HG02885 (cell line): ENCODE results near the gene PACS2.
"Not testable (repeated sequence)": the region's sequence is repeated elsewhere in the genome, so short reads cannot be mapped to it uniquely, and the experiment has no call there.

Experiments
- ATAC-seq: cut with Tn5 transposase; IDR thresholded peaks from one replicate; pipeline ENCODE4 v1.9.1; 2021; ENCODE audit warnings: mild to moderate bottlenecking; ENCODE audit not compliant: unreplicated experiment, poor library complexity

The PACS2 gene

DNA sequence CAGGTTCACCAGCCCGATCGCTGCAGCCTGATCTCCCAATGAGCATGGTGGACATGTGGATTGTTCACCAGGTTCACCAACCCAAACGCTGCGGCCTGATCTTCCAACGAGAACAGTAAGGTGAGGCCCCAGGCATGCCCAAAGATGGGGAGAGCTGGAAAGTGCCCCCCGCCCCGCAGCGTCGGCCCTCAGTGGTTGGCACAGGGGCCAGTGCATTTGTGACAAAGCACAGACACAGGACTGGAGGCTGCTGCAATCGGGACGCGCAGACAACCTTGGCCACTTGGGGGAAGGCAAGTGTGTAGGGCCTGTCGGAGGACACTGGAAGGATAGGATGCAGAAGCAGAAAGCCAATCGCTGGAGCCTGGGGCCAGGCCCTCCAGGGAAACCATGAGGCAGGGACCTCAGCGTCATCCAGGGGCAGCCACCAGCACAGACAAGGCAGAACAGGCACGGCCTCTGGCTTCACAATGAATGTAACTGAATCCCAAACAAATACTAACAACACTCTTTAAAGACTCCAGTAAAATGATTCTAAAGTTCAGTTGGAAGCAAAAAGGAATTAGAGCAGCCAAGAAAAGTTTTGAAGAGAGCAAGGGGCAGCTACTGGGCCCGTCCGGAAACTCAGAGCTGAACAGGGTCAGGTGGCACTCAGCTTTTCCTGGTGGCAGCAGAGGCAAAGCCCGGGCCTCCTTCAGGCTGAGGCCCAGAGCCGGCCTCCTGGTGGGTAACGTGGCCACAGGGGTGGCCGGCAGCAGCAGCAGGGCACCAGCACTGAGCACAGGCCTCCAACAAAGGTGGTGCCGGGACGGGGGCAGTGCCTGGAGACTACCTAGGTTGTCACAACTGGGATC lies 27.1 kb upstream of the PACS2 start:
- no peak for ATAC-seq

DNA sequence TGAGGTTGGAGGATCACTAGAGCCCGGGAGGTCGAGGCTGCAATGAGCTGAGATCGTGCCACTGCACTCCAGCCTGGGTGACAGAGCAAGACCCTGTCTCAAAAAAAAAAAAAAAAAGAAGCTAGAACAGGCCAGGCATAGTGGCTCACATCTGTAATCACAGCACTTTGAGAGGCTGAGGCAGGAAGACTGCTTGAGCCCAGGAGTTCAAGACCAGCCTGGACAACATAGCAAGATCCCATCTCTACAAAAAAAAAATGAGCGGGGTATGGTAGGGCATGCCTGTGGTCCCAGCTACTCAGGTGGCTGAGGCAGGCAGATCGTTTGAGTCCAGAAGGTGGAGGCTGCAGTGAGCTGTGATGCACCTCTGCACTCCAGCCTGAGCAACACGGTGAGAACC lies 25.6 kb upstream of the PACS2 start:
- ATAC-seq: not testable (repeated sequence)

DNA sequence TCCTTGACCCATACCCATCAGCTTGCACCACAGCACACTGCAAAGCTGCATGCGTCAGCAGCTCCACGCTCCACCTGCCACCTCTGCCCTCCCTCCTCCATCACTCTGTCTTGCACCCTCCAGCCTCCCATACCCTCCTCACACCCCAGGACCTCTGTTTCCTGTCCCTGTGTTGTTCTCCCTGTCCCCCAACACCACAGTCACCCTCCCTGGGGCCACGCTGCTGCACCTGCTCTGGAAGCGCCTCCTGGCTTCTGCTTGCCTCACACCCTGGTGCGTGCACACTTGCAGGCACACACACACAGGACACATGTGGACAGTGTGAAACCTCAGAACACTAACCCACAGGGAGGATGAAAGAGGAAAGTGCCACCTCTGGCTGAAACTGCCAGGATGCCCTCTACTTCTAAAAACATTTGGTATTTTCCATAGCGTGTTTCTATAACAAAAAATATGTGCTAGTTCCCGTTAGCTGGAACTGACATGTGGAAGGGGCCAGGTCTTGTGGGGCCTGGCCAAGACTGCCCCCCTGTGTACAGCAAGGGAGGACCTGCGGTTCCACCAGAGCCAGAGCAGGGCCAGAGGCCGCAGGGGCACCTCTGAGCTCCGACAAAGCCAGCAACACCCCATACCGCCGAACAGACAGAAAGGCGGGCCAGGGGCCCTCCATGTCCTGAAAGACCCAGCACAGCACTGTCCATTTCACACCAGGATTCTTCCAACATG lies 23.8 kb upstream of the PACS2 start:
- ATAC-seq: no peak

DNA sequence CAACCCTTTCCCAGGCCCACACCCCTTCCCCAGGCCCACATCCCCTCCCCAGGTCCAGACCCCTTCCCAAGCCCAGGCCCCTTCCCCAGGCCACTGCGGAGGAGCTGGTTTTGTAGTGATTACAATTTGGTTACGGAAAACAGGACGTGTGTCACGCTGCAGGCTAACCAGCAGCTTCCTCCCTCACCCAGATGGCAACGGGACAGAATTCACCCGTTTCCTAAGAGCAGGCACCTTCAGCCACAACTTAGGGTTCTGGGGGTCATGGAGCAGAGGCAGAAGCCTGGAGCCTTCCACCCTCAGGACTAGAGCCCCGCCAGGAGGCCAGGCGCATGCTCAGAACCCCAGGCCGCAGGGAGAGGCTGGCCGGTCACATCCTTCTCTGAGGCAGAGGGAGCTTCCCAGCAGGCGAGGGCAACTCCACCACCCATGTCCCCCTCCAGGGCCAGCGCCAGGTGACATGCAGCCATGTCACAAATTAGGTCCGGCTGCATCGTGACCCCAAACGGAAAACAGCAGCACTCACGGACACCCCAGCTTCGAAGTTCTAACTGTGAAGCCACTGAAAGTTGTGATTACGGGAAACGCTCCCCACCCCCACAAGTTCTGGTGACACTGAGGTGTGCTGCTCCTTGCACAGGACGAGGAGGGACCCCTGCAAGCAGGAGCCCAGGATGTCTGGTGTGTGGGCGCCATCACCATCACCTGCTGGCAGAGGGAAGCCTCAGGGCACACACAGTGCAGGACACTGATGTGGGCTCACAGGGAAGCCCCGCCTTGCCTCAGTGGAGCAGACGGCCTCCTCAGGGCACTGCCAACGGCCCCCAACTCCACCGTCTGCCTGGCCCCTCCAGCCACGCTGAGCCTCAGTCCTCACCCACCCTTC lies 21.5 kb upstream of the PACS2 start:
- ATAC-seq: no peak

DNA sequence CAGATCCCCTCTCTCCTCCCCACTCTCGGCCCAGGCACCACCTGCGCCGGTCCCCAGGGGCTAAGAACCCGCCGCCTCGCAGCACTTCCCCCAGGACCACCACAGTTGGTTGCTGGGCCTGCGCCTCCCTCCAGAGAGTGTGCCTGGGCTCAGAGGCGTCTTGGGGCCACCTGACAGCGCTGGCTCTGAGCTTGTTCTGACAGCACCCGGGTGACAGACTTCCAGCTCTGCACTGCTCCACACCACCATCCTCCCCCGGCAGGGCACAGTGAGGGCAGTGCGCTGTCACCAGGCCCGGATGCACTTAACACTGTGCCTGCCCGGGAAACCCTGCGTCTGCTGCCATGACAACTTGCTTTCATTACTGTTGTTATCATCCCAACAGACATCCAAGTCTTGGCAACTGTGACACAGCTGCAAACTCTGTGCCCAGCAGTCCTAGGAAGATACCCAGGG lies 20.4 kb upstream of the PACS2 start:
- peak; percentile 43 for ATAC-seq

DNA sequence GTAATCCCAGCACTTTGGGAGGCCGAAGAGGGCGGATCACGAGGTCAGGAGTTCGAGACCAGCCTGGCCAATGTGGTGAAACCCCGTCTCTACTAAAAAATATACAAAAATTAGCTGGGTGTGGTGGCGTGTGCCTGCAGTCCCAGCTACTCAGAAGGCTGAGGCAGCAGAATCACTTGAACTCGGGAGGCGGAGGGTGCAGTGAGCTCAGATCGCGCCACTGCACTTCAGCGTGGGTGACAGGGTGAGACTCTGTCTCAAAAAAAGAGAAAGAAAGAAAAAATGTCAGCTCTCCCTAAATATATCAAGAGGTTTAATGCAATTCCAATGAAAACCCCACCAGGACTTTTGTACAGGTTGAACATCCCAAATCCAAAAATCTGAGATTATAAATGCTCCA lies 17.2 kb upstream of the PACS2 start:
- ATAC-seq: not testable (repeated sequence)

DNA sequence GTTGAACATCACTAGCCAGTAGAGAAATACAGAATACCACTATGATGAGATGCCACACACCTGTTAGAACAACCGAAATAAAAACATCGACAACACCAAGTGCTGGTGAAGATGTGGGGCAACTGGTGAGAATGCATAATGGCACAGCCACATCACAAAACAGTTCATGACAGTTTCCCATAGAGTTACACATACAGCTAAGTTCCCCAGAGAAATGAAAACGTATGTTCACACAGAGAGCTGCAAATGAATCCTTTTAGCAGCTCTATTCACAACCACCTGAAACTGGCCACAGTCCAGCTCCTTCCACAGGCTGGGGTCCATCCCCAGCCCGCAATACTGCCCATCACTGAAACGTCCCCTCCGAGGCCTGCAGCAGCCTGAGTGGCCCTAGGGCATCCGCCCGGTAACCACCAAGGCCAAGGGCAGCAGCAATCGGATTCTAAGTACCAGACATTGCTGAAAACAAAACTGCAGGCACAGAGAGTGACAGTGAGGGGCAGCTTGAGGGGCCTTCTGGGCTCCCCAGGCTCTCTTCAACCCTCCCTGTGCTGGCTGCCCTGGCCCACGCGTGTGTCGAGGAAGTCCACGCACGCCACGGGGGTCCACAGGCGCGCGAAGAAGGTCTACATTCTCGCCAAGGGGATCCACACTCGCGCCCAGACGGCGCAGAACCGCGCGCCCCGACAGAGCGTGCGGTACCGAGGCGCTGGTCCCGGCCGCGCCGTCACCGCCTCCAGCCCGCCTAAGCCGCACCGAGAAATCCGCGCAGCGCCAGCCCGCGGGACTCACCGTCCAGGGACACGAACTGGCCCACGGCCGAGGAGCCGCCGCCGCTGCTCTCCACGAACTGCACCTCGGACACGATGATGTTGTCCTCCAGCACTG lies 14.7 kb upstream of the PACS2 start:
- ATAC-seq: peak; percentile 16

DNA sequence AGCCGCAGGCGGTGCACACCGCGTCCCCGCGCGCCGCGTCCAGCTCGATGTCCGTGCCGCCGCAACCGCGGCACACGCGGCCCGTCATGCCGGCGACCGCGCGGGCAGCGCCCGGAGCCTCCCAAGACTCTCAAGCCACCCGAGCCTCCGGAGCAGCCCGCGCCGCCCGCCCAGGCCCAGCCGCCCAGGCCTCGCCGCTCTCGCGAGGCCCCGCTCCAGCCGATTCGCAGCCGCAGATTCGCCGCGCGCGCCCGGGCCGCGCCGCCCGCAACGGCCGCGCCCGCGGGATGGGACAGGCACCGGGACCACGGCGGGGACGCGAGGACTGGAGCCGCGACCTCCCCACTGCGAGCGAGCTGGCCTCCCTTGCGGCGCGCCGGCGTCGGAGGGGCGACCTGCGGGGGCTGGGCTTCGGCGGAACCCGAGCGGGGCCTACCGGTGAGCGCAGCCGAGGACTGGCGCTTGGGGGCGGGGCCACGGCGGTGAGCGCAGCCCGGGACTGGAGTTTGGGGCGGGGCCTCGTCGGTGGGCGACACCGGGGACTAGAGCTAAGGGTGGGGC lies 13.9 kb upstream of the PACS2 start, which contains the start of gene BRF1:
BRF1 (minus strand) TSS at position 460 of the 561 bp plus-strand sequence; CDS start at position 88, 372 bp downstream.
- ATAC-seq: peak; percentile 86

DNA sequence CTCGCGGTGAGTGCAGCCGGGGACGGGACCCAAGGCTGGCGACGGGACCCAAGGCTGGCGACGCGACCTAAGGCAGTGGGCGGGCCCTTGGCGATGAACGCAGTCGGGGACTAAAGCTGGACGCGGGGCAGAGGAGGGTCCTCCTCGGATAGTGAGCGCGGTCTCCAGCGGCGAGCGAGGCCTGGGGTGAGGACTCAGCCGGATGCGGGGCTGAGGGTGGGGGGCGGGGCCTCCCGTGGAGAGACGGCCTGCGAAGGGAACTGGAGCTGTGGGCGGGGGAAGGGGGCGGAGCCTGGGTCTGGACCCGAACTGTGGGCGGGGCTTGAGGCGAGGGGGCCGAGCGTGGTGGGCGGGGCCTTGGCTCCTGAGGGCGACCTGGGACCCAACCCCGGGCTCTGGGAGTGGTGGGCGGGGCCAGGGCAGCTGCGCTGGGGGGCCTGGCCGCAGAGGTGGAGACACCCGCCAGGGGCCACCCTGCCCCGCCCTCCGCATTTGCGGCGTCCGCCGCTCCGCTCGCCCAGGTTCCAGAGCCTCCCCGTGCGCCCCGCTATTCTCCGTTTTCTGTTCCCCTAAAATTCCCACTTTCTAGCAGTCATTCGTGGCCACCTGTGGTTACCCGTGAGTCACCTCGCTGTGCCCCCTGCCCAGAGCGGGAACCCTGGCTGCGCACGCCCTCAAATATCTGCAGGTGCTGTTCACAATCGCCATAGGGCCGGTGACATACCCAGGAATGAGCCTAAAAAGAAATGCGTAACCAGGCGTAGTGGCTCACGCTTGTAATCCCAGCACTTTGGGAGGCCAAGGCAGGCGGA lies 13.2 kb upstream of the PACS2 start:
- peak; percentile 69 for ATAC-seq

DNA sequence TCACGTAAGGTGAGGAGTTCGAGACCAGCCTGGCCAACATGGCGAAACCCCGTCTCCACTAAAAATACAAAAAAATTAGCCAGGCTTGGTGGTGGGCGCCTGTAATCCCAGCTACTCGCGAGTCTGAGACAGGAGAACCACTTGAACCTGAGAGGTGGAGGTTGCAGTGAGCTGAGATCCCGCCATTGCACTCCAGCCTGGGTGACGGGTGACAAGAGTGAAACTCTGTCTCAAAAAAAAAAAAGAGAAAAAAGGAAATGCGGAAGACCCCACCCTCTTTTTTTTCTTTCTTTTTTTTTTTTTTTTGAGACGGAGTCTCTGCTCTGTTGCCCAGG lies 12.7 kb upstream of the PACS2 start:
- not testable (repeated sequence) for ATAC-seq

DNA sequence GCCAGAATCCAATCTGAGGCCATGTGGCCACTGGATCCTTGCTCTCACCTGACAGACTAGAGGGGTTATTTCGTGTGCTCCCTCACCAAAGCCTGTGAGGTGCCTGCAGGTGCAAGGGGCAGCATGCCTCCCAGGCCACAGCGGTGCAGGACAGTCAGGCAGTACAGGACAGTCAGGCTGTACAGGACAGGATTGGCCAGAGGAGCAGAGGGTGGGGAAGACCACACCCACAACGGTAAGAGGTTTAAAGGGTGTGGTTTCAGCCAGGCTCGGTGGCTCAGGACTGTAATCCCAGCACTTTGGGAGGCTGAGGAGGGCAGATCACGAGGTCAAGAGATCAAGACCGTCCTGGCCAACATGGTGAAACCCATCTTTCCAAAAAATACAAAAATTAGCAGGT lies 10.6 kb upstream of the PACS2 start:
- no peak for ATAC-seq

DNA sequence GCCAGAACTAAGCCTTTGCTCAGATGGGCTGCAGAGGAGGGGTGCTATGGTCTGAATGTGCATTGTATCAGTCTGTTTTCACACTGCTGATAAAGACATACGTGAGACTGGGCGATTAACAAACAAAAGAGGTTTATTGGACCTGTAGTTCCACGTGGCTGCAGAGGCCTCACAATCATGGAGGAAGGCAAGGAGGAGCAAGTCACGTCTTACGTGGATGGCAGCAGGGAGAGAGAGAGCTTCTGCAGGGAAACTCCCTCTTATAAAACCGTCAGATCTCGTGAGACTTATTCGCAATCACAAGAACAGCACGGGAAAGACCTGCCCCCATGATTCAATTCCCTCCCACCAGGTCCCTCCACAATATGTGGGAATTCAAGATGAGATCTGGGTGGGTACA lies 10.0 kb upstream of the PACS2 start:
- no peak for ATAC-seq

DNA sequence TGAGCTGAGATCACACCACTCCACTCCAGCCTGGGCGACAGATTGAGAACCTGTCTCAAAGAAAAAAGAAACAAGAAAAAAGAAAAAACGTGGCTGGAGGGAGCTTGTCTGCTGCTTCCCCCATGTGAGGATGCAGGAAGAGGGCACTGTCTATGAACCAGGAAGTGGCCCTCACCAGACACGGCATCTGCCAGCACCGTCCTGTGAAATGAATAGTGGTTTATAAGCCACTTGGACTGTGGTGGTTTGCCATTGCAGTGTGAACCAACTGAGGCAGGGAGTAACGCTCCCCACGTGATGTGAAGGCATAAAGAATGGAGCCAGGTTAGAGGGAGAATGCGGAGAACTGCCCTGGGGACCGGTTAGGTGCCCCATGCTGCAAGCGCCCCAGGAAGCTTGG lies 9.2 kb upstream of the PACS2 start:
- ATAC-seq: no peak

DNA sequence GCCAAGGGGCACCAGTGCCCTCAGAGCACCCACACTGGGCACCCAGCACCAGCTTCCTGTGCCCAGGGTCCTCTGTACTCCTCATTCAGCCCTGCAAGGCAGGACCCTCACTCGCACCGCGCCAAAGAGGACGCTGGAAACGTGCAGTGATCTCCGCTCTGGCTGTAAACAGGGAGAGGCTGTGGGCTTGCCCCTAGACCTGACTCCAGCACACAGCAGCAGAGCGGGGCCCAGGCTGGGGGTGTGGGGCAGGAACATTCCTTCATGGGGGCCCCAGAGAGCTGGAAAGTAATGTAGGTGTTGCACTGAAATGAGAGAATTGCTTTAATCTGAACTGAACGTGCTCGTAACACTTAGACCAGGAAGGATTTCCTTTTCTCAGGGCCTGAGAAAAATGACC lies 8.8 kb upstream of the PACS2 start:
- ATAC-seq: no peak

DNA sequence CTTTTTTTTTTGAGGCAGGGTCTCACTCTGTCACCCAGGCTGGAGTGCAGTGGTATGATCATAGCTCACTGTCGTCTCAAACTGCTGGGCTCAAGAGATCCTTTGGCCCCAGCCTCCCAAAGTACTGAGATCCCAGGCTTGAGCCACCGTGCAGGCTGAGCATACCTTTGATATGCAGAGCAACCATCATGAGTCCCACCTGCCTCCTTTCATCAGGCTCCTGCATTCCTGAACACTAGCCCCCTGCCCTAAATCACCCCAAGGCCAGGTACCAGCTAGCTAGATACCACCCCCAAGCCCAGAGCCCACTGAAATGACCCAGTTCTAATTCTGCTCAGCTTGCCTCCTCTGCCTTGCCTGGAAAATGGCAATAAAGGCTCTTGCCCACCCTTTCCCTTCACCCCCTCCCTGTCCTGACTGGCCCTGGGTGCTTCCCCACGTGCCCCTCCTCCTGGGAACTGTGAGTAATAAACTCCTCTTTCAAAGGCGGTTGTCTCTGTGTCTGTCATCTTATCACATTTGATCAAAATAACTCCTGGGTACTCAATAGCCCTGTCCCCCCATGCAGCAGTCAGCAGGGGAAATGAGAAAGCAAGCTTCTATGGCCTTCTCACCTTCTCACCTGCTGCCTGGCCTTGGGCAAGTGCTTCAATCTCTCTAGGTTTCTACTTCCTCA lies 7.4 kb upstream of the PACS2 start:
- ATAC-seq: no peak

DNA sequence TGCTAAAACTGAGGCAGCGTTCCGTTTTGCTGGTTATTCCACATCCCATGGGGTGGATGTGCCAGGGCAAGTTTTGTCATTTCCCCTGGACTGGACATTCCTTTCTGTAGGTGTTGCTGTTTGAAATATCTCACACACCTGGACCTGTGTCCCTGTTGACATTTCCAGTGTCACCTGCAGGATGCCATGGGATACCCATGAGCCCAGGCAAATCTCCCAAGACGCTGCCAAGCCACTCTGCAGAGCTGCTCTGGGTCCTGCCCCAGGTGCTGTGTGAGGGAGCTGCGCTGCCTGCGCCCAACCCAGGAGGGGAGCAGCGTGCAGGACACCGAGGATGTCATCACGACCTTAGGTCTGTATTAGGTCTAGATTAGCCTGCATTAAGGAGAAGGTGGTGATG lies 5.2 kb upstream of the PACS2 start:
- no peak for ATAC-seq

DNA sequence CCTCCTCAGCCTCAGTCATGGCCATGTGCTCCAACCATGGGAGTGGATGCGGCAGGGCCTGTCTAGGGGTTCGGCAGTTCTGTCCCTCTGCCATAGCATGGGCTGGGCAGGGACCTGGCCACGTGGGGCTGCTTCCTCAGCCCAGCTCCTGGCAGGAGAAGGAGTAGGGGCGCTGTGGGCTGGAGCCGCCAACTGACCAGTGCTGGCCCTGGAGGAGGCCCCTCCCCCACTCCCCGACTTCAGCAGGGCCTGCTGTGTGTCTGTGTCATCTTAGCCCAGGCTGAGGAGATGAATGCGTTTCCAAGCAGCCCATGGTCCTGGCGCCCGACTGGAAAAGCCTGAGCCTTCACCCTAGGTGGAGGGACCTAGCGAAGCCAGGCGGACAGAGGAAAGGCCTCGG lies 2.7 kb upstream of the PACS2 start:
- no peak for ATAC-seq

DNA sequence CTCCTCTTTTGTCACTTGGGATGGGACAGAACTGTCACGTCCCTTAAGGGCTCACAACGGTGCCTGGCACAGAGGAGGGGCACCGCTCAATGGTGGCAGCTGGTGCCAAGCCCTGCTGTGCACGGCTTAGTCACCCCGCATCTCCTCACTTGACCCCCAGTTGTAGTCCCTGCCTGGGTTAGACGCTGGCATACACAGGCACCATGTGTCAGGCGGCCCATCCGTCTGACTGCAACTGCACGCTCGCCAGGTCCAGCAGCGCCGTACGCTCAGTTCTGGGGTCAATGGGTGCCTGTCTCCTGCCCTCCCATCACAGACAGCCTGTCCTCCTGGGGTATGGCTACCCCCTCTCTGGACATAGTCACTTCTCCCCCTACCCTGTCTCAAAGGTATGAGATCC lies 1.6 kb upstream of the PACS2 start:
- no peak for ATAC-seq
